Activated naive CD4-positive, alpha-beta T cell treated with Interleukin-2 at 50 U/mL for 16 hours (primary cell): ENCODE measurements around the gene ARID1A.

Experiments
- DNase-seq: peaks from one replicate; pipeline ENCODE4 v3.0.0-alpha.2; 2020

Gene ARID1A

GRCh38 chr1:26767714-26768113 is 71.9 kb downstream of the ARID1A start:
- DNase-seq: no peak

GRCh38 chr1:26768755-26769154 is 72.9 kb downstream of the ARID1A start:
- DNase-seq: no peak

GRCh38 chr1:26771285-26771642 is 75.4 kb downstream of the ARID1A start:
- no peak for DNase-seq

GRCh38 chr1:26771643-26772321 is 76.0 kb downstream of the ARID1A start:
- peak; percentile 26 for DNase-seq

- no peak for DNase-seq
Observed at GRCh38 chr1:26772687-26773086, 76.9 kb downstream of the ARID1A start.

- no peak for DNase-seq
Observed at GRCh38 chr1:26774462-26774861, 78.6 kb downstream of the ARID1A start.

- DNase-seq: no peak
Observed at GRCh38 chr1:26775666-26776065, 79.9 kb downstream of the ARID1A start.

- no peak for DNase-seq
Observed at GRCh38 chr1:26779098-26779668, 83.4 kb downstream of the ARID1A start.

- DNase-seq: no peak
Observed at GRCh38 chr1:26780344-26780957, 84.6 kb downstream of the ARID1A start.

GRCh38 chr1:26781206-26781825 is 85.5 kb downstream of the ARID1A start:
- no peak for DNase-seq

GRCh38 chr1:26782521-26783212 is 86.9 kb downstream of the ARID1A start:
- DNase-seq: no peak

GRCh38 chr1:26783646-26784022 is 87.8 kb downstream of the ARID1A start:
- no peak for DNase-seq

- no peak for DNase-seq
Observed at GRCh38 chr1:26784023-26784871, 88.4 kb downstream of the ARID1A start.

- DNase-seq: no peak
Observed at GRCh38 chr1:26784886-26785285, 89.1 kb downstream of the ARID1A start.

GRCh38 chr1:26785611-26786436 is 90.0 kb downstream of the ARID1A start:
- no peak for DNase-seq

- DNase-seq: peak; percentile 26
Observed at GRCh38 chr1:26786437-26787380, 90.9 kb downstream of the ARID1A start.

GRCh38 chr1:26787381-26787705 is 91.5 kb downstream of the ARID1A start:
- DNase-seq: peak; percentile 74

GRCh38 chr1:26787706-26788514 is 92.1 kb downstream of the ARID1A start, which contains the start of gene PIGV:
Gene PIGV, plus strand, starts transcription at chr1:26787950. Its CDS starts 2,866 bp downstream, at chr1:26790816.
- peak; percentile 90 for DNase-seq

GRCh38 chr1:26788515-26788785 is 92.6 kb downstream of the ARID1A start:
- no peak for DNase-seq
